22Rv1 (cell line): Measurements from ENCODE around the gene RPS28.

Source experiments
- ZFX ChIP-seq: fragments of 450-650 bp; IDR thresholded peaks from 2 replicates; pipeline ENCODE4 v1.6.1; 2017; ENCODE audit warnings: antibody characterized with exemption, borderline replicate concordance
- TF ChIP-seq, protein P1 (sequence below): fragments of 450-650 bp; IDR thresholded peaks from 2 replicates; pipeline ENCODE4 v1.5.1; 2017; ENCODE audit warnings: mild to moderate bottlenecking

DNA sequence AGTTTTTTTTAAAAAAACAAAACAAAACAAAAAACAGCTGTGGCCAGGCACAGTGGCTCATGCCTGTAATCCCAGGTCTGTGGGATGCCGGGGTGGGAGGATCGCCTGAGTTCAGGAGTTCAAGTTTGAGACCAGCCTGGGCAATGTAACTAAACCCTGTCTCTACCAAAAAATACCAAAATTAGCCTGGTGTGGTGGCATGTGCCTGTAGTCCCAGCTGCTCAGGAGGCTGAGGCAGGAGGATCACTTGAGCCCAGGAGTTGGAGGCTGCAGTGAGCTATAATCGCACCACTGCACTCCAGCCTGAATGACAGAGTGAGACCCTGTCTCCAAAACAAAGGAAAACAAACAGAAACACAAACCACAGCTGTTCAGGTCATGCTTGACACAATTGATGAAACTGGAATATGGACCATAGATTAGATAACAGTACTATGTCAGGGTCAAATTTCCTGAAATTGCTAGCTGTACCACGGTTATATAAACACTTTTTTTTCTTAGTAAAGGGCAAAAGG lies 35.8 kb downstream of the RPS28 start:
- TF ChIP-seq, protein P1, sequence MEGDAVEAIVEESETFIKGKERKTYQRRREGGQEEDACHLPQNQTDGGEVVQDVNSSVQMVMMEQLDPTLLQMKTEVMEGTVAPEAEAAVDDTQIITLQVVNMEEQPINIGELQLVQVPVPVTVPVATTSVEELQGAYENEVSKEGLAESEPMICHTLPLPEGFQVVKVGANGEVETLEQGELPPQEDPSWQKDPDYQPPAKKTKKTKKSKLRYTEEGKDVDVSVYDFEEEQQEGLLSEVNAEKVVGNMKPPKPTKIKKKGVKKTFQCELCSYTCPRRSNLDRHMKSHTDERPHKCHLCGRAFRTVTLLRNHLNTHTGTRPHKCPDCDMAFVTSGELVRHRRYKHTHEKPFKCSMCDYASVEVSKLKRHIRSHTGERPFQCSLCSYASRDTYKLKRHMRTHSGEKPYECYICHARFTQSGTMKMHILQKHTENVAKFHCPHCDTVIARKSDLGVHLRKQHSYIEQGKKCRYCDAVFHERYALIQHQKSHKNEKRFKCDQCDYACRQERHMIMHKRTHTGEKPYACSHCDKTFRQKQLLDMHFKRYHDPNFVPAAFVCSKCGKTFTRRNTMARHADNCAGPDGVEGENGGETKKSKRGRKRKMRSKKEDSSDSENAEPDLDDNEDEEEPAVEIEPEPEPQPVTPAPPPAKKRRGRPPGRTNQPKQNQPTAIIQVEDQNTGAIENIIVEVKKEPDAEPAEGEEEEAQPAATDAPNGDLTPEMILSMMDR = no peak
- no peak for TF ChIP-seq ZFX
